Cardiac muscle cell (in vitro differentiated cells and primary cell): Measurements from ENCODE around the gene TBC1D2. TPM values are rescaled to one million over a fixed set of nuclear protein-coding genes. Genes with fewer than 3 reads are reported as not detected.
"Not testable (repeated sequence)": the region's sequence is repeated elsewhere in the genome, so short reads cannot be mapped to it uniquely, and the experiment has no call there.

Experiments used
- DNase-seq, 2 donors: peaks; one replicate each; pipeline versions ENCODE4 v3.0.0 to v3.0.0-alpha.2; 2010 to 2017; ENCODE audit warnings: low read depth in 1 of 2, low spot score in 1 of 2
- H3K27ac ChIP-seq: fragments of 200-600 bp; sonication (generic); 2 replicates; pipeline ENCODE4 v1.5.1; 2016
- H3K27me3 ChIP-seq: fragments of 200-600 bp; sonication (generic); 2 replicates; pipeline ENCODE4 v1.6.0; 2016; ENCODE audit warnings: control low read depth
- H3K36me3 ChIP-seq: fragments of 200-600 bp; sonication (generic); 2 replicates; pipeline ENCODE4 v1.5.1; 2016; ENCODE audit warnings: control low read depth
- H3K4me1 ChIP-seq: fragments of 200-600 bp; sonication (generic); 2 replicates; pipeline ENCODE4 v1.8.1; 2017; ENCODE audit warnings: low read depth, mild to moderate bottlenecking, mixed run types
- H3K4me3 ChIP-seq: fragments of 200-600 bp; sonication (generic); 2 replicates; pipeline ENCODE4 v1.5.1; 2016; ENCODE audit warnings: mild to moderate bottlenecking
- H3K9me3 ChIP-seq: fragments of 200-600 bp; sonication (generic); 2 replicates; pipeline ENCODE4 v1.5.1; 2017; ENCODE audit warnings: low read depth, mild to moderate bottlenecking, control low read depth
- CTCF ChIP-seq: IDR thresholded peaks from 2 replicates; pipeline ENCODE4 v1.5.1; 2012; ENCODE audit warnings: low read depth, mild to moderate bottlenecking, low read length
- polyA plus RNA-seq: library from polyadenylated mRNA; unstranded; fragments of >200 nt; fragmentation: Nextera tagmentation; extraction: Ambion mirVana; gene quantifications from 2 replicates; pipeline ENCODE4 v1.2.1, GENCODE V29; 2016
- total RNA-seq: library from RNA; depleted of rRNA; stranded (reverse); fragments of >200 nt; gene quantifications from 2 replicates; pipeline ENCODE4 v1.2.3, GENCODE V29; 2016

The TBC1D2 gene
- total and polyA plus RNA-seq, 2 experiments from 2014 or later: 3.0 to 5.5 TPM

- no peak for DNase-seq
- no peaks in the 10 kb centered on the region for H3K36me3 ChIP-seq
- H3K9me3 ChIP-seq: no peaks in the 10 kb centered on the region
- no peak for TF ChIP-seq CTCF
- H3K27me3 ChIP-seq: no peaks in the 10 kb centered on the region
- H3K27ac ChIP-seq: no peak overlapping the region
- no peak overlapping the region for H3K4me3 ChIP-seq
- H3K4me1 ChIP-seq: no peaks in the 10 kb centered on the region
Measured at GRCh38 chr9:98272083-98272482, 16.6 kb upstream of the TBC1D2 start.

GRCh38 chr9:98271479-98271878, 16.0 kb upstream of the TBC1D2 start:
- Histone ChIP-seq H3K4me1 (no peaks in the 10 kb centered on the region), H3K4me3 (no peak overlapping the region), H3K36me3 (no peaks in the 10 kb centered on the region), H3K27me3 (no peaks in the 10 kb centered on the region), H3K27ac (no peak overlapping the region), H3K9me3 (no peaks in the 10 kb centered on the region)
- peak in 1 of 2 donors; percentile 26 for DNase-seq
- TF ChIP-seq CTCF: no peak

GRCh38 chr9:98270284-98270683, 14.8 kb upstream of the TBC1D2 start:
- H3K36me3 ChIP-seq, H3K4me1 ChIP-seq, H3K9me3 ChIP-seq, H3K4me3 ChIP-seq, H3K27ac ChIP-seq, H3K27me3 ChIP-seq, DNase-seq: not testable (repeated sequence)

- not testable (repeated sequence) for H3K27me3 ChIP-seq, H3K27ac ChIP-seq, H3K4me1 ChIP-seq, H3K9me3 ChIP-seq, H3K36me3 ChIP-seq, H3K4me3 ChIP-seq, DNase-seq
Measured at GRCh38 chr9:98269652-98270051, 14.2 kb upstream of the TBC1D2 start.

- DNase-seq, H3K9me3 ChIP-seq, H3K36me3 ChIP-seq, H3K27ac ChIP-seq, H3K4me1 ChIP-seq, H3K4me3 ChIP-seq, H3K27me3 ChIP-seq: not testable (repeated sequence)
Measured at GRCh38 chr9:98267556-98267955, 12.1 kb upstream of the TBC1D2 start.

- H3K27me3 ChIP-seq: no peaks in the 10 kb centered on the region
- TF ChIP-seq CTCF: no peak
- H3K9me3 ChIP-seq: no peaks in the 10 kb centered on the region
- no peaks in the 10 kb centered on the region for H3K4me1 ChIP-seq
- no peak overlapping the region for H3K27ac ChIP-seq
- no peaks in the 10 kb centered on the region for H3K36me3 ChIP-seq
- no peak for DNase-seq
- H3K4me3 ChIP-seq: no peak overlapping the region
Measured at GRCh38 chr9:98264516-98264915, 9.1 kb upstream of the TBC1D2 start.

- no peaks in the 10 kb centered on the region for H3K4me1 ChIP-seq
Measured at GRCh38 chr9:98263482-98264357, 8.3 kb upstream of the TBC1D2 start.

More at GRCh38 chr9:98263482-98264357, 8.3 kb upstream of the TBC1D2 start:
- Histone ChIP-seq H3K36me3 (no peaks in the 10 kb centered on the region), H3K27ac (no peak overlapping the region), H3K4me3 (no peak overlapping the region), H3K27me3 (no peaks in the 10 kb centered on the region), H3K9me3 (no peaks in the 10 kb centered on the region)
- DNase-seq: peak; percentile 81 to 87
- TF ChIP-seq CTCF: peak; percentile 94
